PC-9 (cell line): ENCODE results near the gene BBS9. TPM values are rescaled to one million over a fixed set of nuclear protein-coding genes. Genes with fewer than 3 reads are reported as not detected.
A peak's percentile ranks its signal among the peaks of the same experiment; 100 is the strongest.

Experiments used
- BruUV-seq: library from RNA; stranded (reverse); fragments of 400-500 nt; replicated peaks from 2 replicates; lab custom pipeline; 2021; lab: Mats Ljungman, UMichigan
- CTCF ChIA-PET: fragments of 300-600 bp; sonication (Branson Sonifier 250); formaldehyde crosslinking; loops from one replicate; lab custom pipeline; 2022; ENCODE audit warnings: antibody characterized with exemption; lab: Charles Lee
- POLR2A ChIA-PET: fragments of 300-600 bp; sonication (Branson Sonifier 250); formaldehyde crosslinking; loops from one replicate; lab custom pipeline; 2022; ENCODE audit warnings: antibody characterized with exemption; ENCODE audit not compliant: unreplicated experiment; lab: Charles Lee
- DNase-seq, 2 experiments: peaks; one replicate each; pipeline versions ENCODE4 v3.0.0 to v3.0.0-alpha.2; 2015 to 2022; ENCODE audit warnings: mixed read lengths in 1 of 2
- H2AFZ ChIP-seq: fragments of 200-600 bp; sonication (generic); 2 replicates; pipeline ENCODE4 v1.8.1; 2017; ENCODE audit warnings: antibody characterized with exemption
- H3F3A ChIP-seq: fragments of 200-600 bp; sonication (generic); 2 replicates; pipeline ENCODE4 v1.8.1; 2017; ENCODE audit warnings: antibody characterized with exemption, mild to moderate bottlenecking, low read depth; ENCODE audit not compliant: insufficient read depth
- H3K27ac ChIP-seq: fragments of 200-600 bp; sonication (generic); 2 replicates; pipeline ENCODE4 v1.6.1; 2016; ENCODE audit warnings: mixed run types
- H3K27me3 ChIP-seq: fragments of 200-600 bp; sonication (generic); 2 replicates; pipeline ENCODE4 v1.6.1; 2016; ENCODE audit warnings: low read depth, mixed run types; ENCODE audit not compliant: insufficient read depth
- H3K36me3 ChIP-seq: fragments of 200-600 bp; sonication (generic); 2 replicates; pipeline ENCODE4 v1.6.1; 2016; ENCODE audit warnings: low read depth, mixed run types
- H3K4me1 ChIP-seq: fragments of 200-600 bp; sonication (generic); replicated peaks from 2 replicates; pipeline ENCODE4 v1.6.1; 2016; ENCODE audit warnings: mixed run types; ENCODE audit not compliant: insufficient read depth
- H3K4me2 ChIP-seq: fragments of 200-600 bp; sonication (generic); 2 replicates; pipeline ENCODE4 v1.6.1; 2017; ENCODE audit warnings: mixed run types
- H3K4me3 ChIP-seq: fragments of 200-600 bp; sonication (generic); 2 replicates; pipeline ENCODE4 v1.6.1; 2016; ENCODE audit warnings: mixed run types
- H3K79me2 ChIP-seq: fragments of 200-600 bp; sonication (generic); 2 replicates; pipeline ENCODE4 v1.6.1; 2017; ENCODE audit warnings: low read depth, mixed run types
- H3K9me2 ChIP-seq: fragments of 200-600 bp; sonication (generic); 2 replicates; pipeline ENCODE4 v1.8.1; 2017; ENCODE audit warnings: mild to moderate bottlenecking; ENCODE audit not compliant: insufficient read depth
- H3K9me3 ChIP-seq: fragments of 200-600 bp; sonication (generic); 2 replicates; pipeline ENCODE4 v1.8.1; 2016; ENCODE audit warnings: low read depth; ENCODE audit not compliant: insufficient read depth
- H4K20me1 ChIP-seq: fragments of 200-600 bp; sonication (generic); 2 replicates; pipeline ENCODE4 v1.8.1; 2017; ENCODE audit not compliant: insufficient read depth
- EZH2 ChIP-seq: fragments of 200-600 bp; sonication (generic); IDR thresholded peaks from 2 replicates; pipeline ENCODE4 v1.8.0; 2017; ENCODE audit warnings: antibody characterized with exemption, low read depth
- intact Hi-C: fragments of 100-400 bp; cut with micrococcal nuclease; formaldehyde crosslinking; loops from one replicate; pipeline ENCODE4 v1.10.0; 2022; ENCODE audit not compliant: unreplicated experiment
- total RNA-seq: library from RNA; stranded (reverse); gene quantifications from 2 replicates; pipeline ENCODE4 v1.2.3, GENCODE V29; 2021
- TF ChIP-seq, protein P1 (sequence below): fragments of 200-600 bp; sonication (generic); conservative IDR thresholded peaks from 2 replicates; pipeline ENCODE4 v1.6.1; 2017; ENCODE audit warnings: mixed run types, antibody characterized with exemption, mild to moderate bottlenecking, moderate library complexity

The BBS9 gene
- total RNA-seq, 1 experiment from 2014 or later: 12.4 TPM

GRCh38 chr7:33459340-33459751, 330.0 kb downstream of the BBS9 start:
- ChIA-PET CTCF (no interaction called here), POLR2A (interaction anchor here (0.6 kb wide), 1 partner anchor 13 kb away, joined by 7 read pairs; no protein-coding TSS in a partner anchor)
- Histone ChIP-seq H3K4me2 (no peak overlapping the region), H3K27ac (no peak overlapping the region), H3K9me2 (no peaks in the 10 kb centered on the region), H3K4me3 (no peak overlapping the region), H4K20me1 (no peaks in the 10 kb centered on the region; the same call in 1 of the 2 replicates), H3K36me3 (no peaks in the 10 kb centered on the region), H2AFZ (no peak overlapping the region), H3K4me1 (no peaks in the 10 kb centered on the region), H3F3A (no peaks in the 10 kb centered on the region), H3K9me3 (no peaks in the 10 kb centered on the region), H3K27me3 (no peaks in the 10 kb centered on the region), H3K79me2 (no peaks in the 10 kb centered on the region)
- TF ChIP-seq, protein P1, sequence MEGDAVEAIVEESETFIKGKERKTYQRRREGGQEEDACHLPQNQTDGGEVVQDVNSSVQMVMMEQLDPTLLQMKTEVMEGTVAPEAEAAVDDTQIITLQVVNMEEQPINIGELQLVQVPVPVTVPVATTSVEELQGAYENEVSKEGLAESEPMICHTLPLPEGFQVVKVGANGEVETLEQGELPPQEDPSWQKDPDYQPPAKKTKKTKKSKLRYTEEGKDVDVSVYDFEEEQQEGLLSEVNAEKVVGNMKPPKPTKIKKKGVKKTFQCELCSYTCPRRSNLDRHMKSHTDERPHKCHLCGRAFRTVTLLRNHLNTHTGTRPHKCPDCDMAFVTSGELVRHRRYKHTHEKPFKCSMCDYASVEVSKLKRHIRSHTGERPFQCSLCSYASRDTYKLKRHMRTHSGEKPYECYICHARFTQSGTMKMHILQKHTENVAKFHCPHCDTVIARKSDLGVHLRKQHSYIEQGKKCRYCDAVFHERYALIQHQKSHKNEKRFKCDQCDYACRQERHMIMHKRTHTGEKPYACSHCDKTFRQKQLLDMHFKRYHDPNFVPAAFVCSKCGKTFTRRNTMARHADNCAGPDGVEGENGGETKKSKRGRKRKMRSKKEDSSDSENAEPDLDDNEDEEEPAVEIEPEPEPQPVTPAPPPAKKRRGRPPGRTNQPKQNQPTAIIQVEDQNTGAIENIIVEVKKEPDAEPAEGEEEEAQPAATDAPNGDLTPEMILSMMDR: peak; percentile 60; the same call in 1 of the 2 replicates
- no peak for TF ChIP-seq EZH2
- BruUV-seq: no TSS peak
- intact Hi-C loops: no loop called here
- no peak for DNase-seq

DNA sequence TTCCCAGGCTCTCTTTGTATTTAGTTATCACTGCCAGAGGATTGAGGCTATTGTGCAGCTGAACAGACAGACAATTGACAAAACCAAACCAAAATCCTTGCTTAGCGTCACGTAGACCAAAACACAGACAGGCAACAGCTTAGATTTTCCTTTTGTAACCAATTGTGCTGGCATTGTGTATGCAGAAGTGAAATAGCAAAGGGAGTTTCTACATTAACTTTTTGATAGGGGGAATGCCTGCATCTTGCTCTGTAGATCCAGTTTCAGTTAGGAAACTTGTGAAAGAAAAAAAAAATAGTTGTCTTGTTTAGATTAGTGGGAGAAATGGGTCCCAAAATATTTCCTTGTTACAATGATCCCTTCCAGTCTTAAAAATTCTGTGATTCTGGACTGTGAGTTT, 333.8 kb downstream of the BBS9 start:
- Histone ChIP-seq H4K20me1 (no peaks in the 10 kb centered on the region; the same call in 1 of the 2 replicates), H3K36me3 (no peaks in the 10 kb centered on the region), H3K27me3 (no peaks in the 10 kb centered on the region), H2AFZ (no peak overlapping the region), H3K9me3 (no peaks in the 10 kb centered on the region), H3F3A (no peaks in the 10 kb centered on the region), H3K4me2 (no peak overlapping the region), H3K27ac (no peak overlapping the region), H3K4me1 (no peaks in the 10 kb centered on the region), H3K4me3 (no peak overlapping the region), H3K79me2 (no peaks in the 10 kb centered on the region), H3K9me2 (no peaks in the 10 kb centered on the region)
- intact Hi-C loops: no loop called here
- BruUV-seq: no TSS peak
- TF ChIP-seq EZH2: no peak
- TF ChIP-seq, protein P1: no peak
- DNase-seq: no peak
- CTCF ChIA-PET: no interaction called here
- POLR2A ChIA-PET: no interaction called here

DNA sequence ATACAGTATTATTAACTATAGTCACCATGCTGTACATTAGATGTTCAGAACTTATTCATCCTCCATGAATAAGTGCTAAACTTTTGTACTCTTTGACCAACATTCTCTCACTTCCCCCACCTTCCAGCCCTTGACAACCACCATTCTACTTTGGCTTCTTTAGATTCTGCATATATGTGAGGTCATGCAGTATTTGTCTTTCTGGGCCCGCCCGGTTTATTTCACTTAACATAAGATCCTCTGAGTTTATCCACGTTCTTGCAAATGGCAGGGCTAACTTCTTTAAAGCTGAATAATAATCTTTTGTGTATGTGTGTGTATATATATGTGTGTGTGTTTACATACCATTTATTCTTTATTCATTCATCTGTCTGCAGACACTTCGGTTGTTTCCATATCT, 336.8 kb downstream of the BBS9 start:
- Histone ChIP-seq H3K79me2 (no peaks in the 10 kb centered on the region), H2AFZ (no peak overlapping the region), H3K27ac (no peak overlapping the region), H3F3A (no peaks in the 10 kb centered on the region), H3K9me3 (no peaks in the 10 kb centered on the region), H4K20me1 (no peaks in the 10 kb centered on the region), H3K4me2 (no peak overlapping the region), H3K27me3 (no peaks in the 10 kb centered on the region), H3K4me3 (no peak overlapping the region), H3K4me1 (no peaks in the 10 kb centered on the region), H3K36me3 (no peaks in the 10 kb centered on the region), H3K9me2 (no peaks in the 10 kb centered on the region)
- no peak for DNase-seq
- ChIA-PET POLR2A (no interaction called here), CTCF (no interaction called here)
- no peak for TF ChIP-seq EZH2
- TF ChIP-seq, protein P1: no peak
- BruUV-seq: no TSS peak
- intact Hi-C loops: no loop called here
